PC-3 (cell line): ENCODE data around the gene HNRNPAB.

Experiments used
- CTCF ChIP-seq: fragments of 300-600 bp; sonication (generic); conservative IDR thresholded peaks from 2 replicates; pipeline ENCODE4 v1.5.1; 2017; ENCODE audit warnings: antibody characterized with exemption, low read depth, mild to moderate bottlenecking, low read length
- EZH2 ChIP-seq: fragments of 300-600 bp; sonication (generic); IDR thresholded peaks from one replicate; pipeline ENCODE4 v1.6.1; 2017; ENCODE audit warnings: antibody characterized with exemption, mild to moderate bottlenecking, low read length; ENCODE audit not compliant: unreplicated experiment
- EZH2phosphoT487 ChIP-seq: fragments of 300-600 bp; sonication (generic); IDR thresholded peaks from 2 replicates; pipeline ENCODE4 v1.6.1; 2018; ENCODE audit warnings: mild to moderate bottlenecking, antibody characterized with exemption, low read length, borderline replicate concordance

- TF ChIP-seq CTCF: no peak
- no peak for TF ChIP-seq EZH2phosphoT487
- TF ChIP-seq EZH2: no peak
Observed at GRCh38 chr5:178227929-178228328, 23.6 kb downstream of the HNRNPAB start.
